Measurements from ENCODE around the gene AURKB.
"Not testable (repeated sequence)": the region's sequence is repeated elsewhere in the genome, so short reads cannot be mapped to it uniquely, and the experiment has no call there.

Gene AURKB

DNA sequence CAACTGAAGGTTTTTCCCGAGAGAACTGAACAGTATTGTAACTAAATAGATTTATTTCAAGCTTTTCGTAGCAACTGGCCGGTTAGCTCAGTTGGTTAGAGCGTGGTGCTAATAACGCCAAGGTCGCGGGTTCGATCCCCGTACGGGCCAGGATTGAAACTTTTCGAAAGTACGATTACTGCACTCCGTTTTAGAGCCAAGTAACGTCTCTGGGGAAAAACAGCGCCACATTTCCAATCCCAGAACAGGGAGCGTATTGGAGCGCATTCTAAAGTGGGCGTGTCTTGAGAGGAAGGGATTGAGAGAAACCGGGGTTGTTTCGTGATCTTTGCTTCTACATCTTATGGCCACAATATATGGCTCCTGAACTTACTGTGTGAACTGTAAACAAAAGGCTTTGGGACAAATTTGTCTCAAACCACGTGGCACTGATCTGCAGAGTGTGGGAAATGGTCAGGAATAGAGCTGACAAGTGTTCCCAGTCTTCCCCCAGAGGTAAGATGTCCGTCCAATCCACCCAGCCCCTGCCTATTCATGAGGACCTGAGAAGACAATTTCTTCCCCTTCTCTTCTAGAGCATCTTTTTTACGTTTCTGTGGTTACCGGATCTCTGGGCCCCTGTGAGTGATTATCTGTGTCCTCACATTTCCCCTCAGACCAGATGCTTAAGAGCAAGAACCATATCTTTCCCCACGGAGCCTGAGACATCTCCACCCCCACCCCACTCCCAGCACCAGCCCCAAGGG, 22.7 kb downstream of the AURKB start:
- peak; percentile 93 to 95 for DNase-seq

DNA sequence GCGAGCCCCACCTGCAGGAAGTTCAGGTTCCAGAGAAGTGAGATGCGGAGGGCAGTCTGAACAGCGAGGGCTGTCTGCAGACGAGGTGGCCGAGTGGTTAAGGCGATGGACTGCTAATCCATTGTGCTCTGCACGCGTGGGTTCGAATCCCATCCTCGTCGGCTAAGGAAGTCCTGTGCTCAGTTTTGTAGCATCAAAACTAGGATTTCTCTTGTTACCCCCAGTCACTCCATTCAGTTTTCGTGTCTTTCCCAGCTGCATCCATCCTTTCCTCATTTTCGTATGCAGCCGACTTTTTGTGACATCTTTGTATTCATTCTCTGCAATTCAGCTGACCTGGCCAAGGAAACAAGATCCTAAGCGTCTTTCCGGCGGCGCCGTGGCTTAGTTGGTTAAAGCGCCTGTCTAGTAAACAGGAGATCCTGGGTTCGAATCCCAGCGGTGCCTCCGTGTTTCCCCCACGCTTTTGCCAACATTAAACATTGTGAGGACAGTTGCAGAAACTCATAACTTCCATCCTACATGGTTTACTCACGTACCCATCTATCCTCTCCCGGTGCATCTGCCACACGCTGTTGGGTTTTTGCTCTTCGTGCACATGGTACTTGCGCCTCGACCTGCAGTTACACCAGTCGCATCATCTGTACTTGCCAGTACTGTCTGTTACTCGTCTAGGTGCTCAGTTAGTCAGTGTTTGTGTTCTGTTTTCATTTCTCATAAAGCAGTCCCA, 23.4 kb downstream of the AURKB start:
- peak; percentile 95 to 99 for DNase-seq

DNA sequence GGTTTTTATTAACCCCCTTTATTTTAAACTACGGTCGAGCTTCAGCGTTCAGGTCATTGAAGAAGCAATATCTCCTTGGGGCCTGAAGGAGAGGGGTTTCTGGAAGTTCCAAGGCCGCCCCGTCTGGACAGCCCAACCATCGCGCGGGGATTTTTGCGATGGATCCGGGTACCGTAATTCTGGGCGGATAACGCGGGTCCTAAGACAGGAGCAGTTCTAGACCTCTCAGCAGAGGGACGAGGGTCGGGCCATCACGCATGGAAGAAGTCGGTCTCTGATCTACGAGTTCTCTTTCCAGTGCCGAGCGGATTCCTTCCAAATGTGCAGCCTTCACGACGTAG, 24.0 kb downstream of the AURKB start:
- DNase-seq, result no peak

DNA sequence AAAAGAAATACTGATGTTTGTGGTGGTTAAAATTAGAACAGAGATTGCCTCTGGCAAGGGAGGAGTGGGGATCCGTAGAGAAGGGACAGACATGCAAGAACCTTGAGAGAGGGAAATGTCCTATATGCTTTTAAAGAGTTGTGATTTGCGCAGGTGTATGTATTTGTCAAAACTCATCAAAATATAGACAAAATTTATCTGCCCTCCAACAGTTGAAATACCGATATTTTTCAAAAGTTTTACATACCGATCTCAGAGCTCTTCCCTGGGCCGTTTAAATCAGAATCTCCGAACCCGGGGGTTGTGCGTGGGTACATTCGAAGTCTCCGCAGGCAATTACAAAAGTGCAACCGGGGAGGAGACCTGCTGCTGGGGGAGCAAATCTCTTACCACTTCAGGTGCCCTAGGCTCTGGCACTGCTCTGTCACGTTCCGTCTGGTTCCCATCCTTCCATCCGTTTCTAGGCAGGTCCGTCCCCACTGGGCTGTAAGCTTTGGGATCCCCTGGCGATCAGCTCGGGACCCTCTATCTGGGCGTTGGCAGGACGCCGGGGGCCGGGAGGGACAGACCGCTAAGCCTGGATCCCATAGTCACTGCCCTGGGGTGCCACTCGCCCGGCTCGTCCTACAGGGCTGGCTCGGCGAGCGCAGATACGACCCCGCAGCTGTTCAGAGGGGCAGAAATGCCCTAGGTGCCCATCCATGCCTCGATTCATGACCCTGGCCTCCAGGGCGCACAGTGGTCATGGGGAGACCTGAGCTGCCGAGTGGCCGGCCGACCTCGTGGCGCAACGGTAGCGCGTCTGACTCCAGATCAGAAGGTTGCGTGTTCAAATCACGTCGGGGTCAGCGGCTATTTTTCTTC, 24.6 kb downstream of the AURKB start:
- peak; percentile 95 to 96 for DNase-seq

DNA sequence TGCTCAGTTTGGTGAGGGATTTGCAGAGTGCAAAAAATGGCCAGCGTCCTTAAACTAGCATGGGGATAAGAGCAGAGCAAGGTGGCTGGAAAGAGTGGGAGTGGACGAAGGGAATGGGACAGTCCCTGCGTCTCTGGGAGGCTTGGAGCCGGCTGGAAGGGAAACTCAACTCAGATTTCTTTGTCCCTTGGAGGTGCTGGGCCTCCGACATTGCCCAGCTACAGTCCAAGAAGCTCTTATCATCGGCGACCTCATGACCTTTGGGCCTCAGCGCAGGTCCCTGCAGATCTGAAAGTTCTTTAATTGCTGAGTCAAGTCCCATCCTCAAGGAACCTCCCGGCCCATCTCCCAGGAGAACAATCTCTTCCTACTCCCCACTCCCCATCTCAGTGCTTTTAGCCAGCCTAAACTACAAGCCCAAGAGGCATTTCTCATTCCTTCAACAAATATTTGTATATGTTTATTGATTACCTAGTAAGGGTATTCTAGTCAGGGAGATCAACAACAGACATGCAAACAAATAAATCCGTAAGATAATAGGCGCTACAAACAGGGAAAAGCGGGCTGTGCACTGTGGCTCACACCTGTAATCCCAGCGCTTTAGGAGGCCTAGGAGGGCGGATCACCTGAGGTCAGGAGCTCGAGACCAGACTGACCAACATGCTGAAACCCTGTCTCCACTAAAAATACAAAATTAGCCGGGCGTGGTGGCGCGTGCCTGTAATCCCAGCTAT, 33.2 kb downstream of the AURKB start:
- no peak for DNase-seq

DNA sequence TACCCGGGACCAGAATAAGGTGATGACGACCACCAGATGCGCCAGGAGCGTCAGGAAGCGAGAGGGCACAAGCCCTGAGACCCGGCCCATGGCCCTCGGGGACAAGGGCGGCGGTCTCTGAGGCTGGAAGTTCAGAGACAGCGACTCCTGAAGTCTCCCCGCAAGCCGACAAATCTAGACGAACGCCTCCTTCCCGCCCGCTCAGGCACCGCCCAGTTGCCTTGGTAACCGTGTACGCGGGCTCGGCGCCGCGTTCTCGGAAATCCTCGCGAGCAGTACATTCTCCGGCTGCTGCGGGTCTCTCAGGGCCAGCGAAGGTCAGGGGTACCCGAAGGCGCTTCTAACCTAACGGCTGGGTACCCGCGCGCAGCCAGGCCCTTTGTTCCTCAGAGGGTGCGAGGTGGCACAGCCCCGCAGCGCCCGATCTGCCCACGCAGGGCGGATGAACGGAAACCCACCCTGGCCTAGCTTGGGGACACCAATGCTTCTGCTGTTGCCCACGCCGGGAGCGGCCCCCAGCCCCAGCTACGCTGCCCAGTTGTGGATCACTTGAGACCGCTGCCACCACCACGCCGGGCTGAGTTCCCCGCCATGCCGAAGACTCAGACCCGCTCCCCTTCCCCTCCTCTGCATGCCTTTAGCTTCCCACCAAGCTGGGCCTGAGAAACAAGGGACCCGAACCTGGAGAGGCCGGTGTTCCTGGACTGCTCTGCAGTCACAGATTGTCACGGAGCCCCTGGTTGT, 34.0 kb downstream of the AURKB start, which contains the start of gene TMEM107:
Gene TMEM107, minus strand, starts transcription at position 184 of the 744 bp plus-strand sequence. Its CDS starts 94 bp downstream, at position 90.
- DNase-seq, result peak; percentile 86 to 90

DNA sequence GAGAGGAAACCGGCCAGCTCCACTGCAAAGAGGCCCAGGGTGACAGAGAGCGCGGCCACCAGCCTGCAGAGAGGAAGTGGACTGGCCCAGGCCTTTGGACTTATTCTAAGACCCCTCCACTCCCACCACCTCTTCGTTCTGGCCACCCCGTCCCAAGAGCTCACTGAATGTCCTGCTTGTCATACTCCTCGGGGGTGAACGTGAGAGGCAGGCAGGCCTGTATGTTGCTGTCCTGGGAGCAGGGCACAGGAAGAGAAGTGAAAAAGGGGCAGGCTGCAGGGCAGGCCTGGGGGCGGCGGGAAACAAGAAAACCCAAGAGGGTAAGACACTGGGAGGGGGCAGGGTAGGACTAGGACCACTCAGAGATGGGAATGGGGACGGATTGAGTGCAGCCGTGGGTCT, 34.6 kb downstream of the AURKB start:
- no peak for DNase-seq

DNA sequence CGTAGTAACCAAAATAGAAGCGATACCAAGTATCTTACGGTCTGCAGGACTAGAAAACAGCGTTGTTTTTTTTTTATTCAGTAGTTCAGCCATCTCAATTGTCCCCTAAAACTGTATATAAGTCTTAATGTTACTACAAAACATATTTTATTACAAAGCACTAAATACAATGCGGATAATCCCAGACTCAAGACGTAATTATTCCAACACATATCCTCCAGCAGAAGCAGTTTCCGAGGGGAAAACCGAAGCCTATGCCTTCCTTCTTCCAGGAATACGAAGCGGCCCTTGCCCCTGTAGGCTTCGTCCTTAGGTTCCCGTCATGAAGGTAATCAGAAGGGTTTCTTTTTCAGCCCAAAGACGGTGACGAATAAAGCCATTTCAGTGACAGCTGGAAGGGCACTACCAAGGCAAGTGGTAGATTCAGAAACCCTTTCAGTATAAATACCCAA, 36.5 kb downstream of the AURKB start:
- no peak for DNase-seq

DNA sequence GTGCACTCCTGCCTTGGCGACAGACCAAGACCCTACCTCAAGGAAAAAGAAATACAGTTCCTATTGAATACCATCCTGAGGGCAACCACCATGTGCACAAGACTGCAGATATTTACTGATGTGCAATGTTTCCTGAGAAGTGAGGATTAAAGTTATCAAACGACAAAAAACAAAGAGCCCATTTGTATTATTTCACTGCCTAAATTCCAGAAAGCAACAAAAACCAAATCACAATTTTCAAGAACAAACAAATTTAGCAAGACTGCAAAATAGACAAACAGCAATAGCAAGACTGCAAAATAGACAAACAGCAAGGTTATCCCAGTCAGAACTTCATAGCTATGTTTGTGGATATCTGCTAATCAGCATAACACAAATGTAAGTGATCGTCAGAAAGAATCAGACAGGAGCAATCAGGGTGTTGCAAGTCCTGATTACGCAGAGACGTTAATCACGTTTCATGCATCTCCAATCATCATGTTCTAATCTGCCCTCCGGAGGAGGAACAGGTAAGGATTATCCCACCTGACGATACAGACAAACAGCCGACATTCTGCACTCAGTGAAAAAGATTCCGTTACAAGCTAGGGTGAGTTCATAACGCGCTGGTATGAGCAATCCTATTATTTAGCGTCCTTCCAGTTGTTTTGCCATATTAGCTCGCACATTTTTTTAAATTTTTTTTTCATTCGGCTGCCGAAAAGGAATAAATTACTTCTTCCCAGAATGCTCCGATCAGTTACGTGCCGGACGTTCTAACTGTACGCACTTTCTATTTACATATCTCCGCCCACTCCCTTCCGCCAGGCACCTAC, 37.1 kb downstream of the AURKB start:
- DNase-seq, result peak; percentile 77 to 81

DNA sequence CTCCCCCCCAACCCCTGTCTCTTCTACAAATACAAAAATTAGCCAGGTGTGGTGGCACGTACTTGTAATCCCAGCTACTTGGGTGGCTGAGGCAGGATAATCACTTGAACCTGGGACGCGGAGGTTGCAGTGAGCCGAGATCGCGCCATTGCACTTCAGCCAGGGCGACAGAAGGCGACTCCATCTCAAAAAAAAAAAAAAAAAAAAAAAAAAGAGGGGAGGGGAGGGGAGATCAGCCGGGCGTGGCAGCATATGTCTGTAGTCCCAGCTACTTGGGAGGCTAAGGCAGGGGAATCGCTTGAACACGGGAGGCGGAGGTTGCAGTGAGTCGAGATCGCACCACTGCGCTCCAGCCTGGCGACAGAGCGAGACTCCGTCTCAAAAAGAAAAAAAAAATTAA, 40.2 kb downstream of the AURKB start:
- DNase-seq, result not testable (repeated sequence)

DNA sequence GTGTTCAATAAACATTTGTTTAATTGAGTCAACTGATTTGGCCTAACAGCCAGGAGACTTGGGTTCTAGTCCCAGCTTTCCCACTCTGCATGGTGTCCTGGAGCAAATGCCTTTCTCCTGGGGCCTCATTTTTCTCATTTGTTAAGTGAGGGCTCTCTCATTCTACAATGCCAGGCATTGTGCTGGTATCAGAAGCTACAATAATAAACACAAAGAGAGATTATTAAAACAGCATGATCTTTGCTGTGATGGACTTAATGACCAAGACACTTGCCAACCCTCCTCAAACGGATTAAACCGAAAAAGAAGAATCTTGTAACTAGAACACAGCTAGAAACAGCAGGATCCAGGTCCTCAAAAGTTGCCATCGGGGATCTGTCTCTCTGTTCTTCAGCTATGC, 42.8 kb downstream of the AURKB start:
- DNase-seq, result no peak

DNA sequence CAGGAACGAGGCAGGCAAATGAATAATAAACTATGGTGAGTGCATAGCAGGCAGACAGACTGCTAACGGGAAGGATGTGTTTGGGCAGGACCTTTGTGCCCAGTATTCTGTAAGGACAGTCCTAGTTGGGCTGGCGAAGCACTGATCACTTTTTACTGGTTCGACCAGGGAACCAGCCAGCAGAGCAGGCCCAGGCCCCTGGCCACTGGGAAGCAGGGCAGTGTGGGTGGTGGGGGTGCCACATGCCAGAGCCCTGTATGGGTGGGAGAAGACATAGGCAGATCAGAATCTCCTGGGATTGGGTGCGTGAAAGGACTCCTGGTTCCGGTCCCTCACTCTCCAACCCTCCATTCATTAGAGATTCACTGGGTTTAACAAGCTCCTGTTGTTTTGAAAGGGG, 43.6 kb downstream of the AURKB start:
- DNase-seq, result no peak

DNA sequence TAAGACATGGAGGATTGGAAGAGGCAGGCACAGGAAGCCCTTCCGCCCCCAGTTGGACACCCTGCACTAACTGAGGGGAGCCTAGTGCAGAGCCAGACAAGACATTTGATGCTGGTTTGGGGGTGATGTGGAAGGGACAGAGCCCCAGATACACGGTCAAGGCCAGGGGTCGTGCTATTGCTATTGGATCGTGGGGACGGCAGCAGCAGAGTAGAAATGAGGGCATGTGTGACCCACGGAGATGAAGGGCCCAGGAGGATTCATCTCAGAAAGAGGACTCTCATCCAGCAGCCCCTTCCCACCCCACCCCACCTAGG, 45.6 kb downstream of the AURKB start:
- DNase-seq, result peak in 1 of 2 donors; percentile 18

DNA sequence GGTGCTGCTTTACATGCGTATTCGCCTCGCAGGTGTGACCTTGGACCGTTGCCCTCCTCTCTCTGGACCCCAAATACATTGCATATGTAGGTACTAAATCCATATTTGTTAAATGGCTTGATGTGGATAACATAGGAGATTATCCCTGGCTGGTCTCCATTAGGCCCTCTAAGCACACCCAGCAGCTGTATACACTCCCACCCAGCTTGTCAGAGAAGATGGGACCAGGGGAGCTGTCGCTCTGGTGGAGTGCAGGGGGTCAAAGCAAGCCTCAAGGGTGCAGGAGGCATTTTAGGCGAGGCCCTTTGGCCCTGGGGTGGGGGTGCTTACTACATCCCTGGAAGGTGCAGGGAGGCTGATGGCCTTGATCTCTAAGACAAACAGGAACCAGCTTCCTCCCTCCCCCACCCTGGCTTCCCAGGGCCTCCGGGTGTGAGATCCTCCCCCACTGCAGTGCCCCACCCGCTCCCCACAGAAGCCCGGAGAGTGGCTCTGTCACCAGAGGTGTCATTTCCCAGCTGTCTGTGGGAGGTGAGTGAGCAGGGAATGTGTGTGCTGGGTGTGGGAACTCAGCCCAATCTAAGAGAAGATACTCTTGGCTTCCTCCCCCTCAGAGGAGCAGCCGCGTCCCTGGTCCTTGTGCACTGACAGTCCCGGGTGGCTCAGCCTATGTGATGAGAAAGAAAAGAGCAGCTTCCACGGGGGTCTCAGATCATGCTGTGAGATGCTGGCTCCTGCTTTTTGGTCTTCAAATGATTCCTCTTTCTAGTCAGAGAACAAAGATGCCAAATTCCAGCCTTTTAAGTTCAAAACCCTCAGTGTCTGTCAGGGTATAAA, 46.2 kb downstream of the AURKB start:
- DNase-seq, result peak; percentile 78 to 80

DNA sequence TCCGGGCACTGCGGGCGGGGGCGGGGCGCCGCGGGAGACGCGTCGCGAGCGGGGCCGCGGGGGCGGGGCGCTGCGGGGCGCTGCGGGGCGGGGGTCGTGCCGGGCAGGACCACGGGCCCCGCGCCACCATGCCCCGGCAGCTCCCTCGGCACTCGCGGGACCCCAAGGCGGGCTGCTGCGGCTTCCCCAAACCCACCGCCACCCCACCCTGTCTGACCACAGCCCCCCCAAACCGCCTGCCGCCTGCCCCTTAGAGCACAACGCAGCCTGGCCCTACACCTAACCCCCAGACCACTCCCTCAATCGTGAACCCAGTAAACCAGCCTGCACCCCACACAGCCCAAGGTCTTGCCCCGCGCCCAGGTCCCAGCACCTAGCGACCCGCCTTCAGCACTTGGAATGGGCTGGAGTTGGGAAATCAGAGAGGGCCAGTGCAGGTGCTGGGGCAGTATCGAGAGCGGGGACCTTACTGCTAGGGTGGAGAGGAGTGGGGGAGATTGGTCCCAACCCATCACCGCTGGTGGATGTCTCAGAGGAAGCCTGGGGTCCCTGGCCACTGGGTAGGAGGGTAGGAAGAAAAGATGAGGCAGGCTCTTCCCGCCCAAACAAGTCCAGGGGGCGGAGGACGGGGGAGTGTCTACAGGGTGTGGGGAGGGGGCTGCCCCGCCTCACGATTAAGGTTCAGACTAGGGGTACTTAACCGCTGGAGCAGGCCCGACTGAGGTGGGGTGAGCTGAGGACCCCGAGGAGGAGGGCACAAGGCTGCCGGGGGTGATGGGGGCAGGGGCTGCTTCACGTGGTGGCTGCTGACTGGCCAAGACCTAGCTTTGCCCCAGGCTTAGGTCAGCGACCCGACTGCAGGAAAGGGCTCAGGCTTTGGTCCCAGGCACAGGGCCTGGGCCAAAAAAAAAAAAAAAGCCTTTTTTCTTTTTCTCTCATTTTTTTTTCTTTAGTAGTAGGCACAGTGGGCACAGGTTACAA, 47.1 kb downstream of the AURKB start:
- DNase-seq, result peak in 1 of 2 donors; percentile 34

DNA sequence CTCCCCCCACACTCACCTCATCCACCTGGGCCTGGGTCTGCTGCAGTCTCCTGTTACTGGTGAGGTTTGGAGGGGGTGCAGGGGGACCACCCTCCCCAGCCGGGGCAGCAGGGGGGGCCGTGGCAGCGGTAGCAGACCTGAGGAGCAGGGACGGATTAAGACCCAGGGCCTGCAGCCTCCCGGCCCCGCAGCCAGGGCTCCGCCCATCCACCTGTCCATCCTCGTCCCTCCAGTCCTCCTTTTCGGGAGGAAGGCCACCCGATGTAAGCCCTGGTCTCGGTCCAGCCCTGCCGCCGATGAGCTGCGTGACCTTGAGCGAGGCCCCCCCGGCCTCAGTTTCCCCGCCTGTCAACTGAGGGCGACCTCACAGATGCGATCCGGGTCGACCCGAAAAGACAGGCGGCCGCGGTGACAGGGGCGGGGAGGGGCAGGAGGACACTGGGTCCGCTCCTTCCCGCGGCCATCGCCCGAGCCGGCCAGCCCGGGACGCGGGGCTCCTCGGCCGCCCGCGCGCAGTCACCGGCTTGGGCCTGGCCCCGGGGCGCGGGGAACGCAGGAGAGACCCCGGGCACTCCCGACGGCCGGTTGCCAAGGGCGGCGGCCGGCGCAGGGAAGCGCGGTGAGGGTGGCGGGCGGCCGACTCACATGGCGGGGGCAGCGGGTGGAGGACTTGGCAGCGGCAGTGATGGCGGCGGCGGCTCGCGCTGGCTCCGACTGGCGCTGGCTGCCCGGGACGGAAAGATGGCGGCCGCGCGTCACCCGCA, 48.0 kb downstream of the AURKB start, which contains the start of gene VAMP2:
Gene VAMP2, minus strand, starts transcription at position 716 of the 764 bp plus-strand sequence. Its CDS starts 69 bp downstream, at position 647.
- DNase-seq, result peak; percentile 83 to 85

DNA sequence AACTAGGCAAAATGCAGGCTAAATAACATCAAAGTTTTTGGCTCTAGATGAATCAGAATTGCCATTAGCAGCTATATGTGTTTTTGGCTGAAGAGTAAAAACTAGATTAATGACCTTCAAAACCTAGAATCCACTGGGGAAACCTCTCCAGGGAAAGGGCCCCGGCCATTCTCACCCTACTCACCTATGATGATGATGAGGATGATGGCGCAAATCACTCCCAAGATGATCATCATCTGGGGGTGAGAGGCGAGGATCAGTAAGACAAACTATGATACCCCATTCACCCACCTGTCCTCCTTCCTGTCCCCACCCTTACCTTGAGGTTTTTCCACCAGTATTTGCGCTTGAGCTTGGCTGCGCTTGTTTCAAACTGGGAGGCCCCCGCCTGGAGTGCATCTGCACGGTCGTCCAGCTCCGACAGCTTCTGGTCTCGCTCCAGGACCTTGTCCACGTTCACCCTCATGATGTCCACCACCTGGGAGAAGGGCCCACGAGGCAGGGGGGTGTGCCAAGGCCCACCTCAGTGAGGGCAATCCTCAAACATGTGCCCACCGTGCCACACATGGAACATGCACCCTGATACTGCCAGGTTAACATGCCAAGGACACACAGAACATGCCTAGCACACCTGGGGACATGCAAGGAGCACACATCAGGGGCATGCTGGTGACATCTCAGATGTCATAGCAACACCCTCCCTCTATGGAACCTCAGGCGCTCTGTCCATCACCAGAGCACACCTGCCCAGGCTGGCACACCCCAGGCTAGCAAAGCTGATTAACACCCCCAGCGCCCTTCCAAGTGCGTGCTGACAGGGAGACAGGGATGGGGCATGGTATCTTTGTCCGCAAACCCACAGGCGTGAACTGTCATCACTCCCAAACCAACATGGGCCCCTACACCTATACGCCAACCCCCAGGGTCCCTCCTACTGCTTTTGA, 48.8 kb downstream of the AURKB start:
- DNase-seq, result peak in 1 of 2 donors; percentile 36
